ENCODE data around the gene COL12A1.

DNA sequence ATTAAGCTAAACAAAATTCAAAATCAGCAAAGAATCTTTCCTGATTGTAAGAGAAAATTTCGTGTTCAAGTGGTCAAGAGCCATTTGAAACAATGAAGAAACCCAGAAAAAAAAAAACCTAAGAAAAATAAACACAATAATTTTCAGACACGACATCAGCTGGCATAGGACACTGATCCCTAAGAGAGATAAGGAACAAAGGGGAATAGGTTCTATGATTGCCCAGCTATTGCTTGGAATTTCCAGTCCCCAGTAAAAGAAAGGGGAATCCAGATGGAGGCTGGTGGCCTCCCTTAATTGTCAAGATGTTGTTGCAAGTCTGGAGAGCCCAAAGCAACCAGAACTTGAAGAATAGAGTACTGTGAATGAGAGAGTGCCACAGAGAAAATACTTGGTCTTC is 48.5 kb downstream of the COL12A1 start:
- no peak for TF ChIP-seq POLR2A (IDR thresholded peaks at IDR 0.05)
- TF ChIP-seq, protein P1, sequence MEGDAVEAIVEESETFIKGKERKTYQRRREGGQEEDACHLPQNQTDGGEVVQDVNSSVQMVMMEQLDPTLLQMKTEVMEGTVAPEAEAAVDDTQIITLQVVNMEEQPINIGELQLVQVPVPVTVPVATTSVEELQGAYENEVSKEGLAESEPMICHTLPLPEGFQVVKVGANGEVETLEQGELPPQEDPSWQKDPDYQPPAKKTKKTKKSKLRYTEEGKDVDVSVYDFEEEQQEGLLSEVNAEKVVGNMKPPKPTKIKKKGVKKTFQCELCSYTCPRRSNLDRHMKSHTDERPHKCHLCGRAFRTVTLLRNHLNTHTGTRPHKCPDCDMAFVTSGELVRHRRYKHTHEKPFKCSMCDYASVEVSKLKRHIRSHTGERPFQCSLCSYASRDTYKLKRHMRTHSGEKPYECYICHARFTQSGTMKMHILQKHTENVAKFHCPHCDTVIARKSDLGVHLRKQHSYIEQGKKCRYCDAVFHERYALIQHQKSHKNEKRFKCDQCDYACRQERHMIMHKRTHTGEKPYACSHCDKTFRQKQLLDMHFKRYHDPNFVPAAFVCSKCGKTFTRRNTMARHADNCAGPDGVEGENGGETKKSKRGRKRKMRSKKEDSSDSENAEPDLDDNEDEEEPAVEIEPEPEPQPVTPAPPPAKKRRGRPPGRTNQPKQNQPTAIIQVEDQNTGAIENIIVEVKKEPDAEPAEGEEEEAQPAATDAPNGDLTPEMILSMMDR (IDR thresholded peaks at IDR 0.05 in 4 of 5, conservative IDR thresholded peaks at IDR 0.05 in 1 of 5), result no peak

Data from gastrocnemius medialis (tissue), 4 donors.